Cardiac ventricle fibroblast (primary cell): ENCODE measurements around the gene HCCS. TPM values are rescaled to one million over a fixed set of nuclear protein-coding genes. Genes with fewer than 3 reads are reported as not detected.

ENCODE experiments used
- total RNA-seq: library from RNA; depleted of rRNA; stranded (reverse); fragments of >200 nt; gene quantifications from 2 replicates; pipeline ENCODE4 v1.2.3, GENCODE V29; 2015

HCCS gene
- 6.2 and 8.4 TPM in 2 replicates for total RNA-seq

DNA sequence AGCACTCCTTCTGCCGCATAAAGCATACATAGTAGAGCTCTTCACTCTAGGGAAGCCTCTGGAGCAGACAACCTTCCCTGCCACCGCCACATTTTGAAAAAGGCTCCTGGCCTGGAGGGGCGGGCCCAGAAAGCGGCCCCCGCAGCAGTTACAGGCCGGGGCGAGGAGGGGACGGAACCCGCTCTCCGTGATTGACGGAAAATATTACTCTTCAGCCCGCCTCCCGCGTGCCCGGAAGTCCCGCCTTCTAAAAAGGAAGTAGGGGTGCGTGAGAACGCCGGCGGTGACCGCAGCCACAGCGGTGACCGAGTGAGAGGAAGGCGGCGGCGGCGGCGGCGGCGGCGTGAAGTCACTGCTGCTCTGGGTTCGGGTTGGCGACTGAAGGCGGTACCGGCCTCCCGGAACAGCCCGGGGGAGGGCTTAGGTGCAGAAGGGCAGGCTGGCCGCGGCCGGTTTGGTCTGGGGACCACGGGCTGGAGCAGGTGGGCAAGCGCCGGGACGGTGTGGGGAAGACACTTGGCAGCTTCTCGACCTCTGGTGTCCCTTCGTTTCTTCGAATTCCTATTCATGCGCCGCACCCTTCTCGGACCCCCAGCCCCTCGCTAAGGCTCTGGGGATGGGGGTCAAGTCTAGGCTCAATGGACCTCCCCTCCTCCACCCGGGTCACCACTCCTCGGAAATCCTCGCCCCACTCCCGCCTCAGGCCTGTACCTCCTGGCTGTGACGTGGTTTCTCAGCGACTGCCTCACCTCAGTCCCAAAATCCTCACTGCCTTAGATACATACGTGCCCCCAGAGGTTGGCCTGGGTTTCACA is at the start of gene HCCS:
Gene HCCS (plus strand): TSS at position 296 of the 815 bp plus-strand sequence. CDS start 729 bp downstream, outside the sequence.

Other genes with a start within 250 kb of the HCCS start
- not detected in 2 replicates for gene AMELX, start 182.1 kb downstream of the HCCS start, total RNA-seq